Non-pigmented ciliary epithelial cell (primary cell): Measurements from ENCODE around the gene SHROOM3.

Experiments
- DNase-seq: peaks from one replicate; pipeline ENCODE4 v3.0.0-alpha.2; 2010; ENCODE audit warnings: low read depth

The SHROOM3 gene

DNA sequence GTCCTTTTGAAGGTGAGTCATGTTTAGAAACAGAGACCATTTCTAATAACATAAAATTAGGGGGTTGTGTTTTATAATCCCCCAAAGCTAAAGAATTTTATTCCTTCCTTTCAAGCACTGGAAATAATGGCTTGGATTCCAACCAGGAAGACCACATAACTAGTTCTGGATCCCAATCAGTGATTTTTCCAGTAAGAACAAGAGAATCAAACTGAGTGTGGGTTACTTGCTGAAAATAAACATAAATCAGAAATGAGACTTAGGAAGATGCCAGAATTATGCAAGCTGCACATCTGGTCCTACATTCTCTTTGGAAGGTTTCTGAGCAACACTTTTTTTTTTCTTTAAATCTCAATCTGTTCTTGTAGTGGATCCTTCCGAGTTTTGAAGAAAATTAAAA is 386.6 kb downstream of the SHROOM3 start:
- DNase-seq: no peak

DNA sequence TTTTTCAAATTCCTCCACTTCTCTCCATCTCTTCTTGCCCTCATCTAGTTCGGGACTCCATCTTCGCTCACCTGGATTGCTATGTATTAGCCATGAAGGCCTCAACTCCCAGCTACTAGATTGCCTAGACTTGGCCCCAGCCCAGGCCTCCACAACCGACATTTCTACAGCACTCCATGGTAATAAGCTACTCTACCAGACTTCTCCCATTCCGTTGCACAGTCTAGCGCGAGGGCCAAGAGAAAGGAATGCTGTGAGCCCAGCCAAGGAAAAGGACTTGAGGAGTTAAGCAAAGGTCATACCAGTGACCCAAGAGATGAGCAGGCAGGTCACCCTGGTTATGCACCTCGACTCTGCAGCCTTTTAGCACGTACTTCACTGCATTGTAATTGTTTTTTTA is 387.3 kb downstream of the SHROOM3 start:
- no peak for DNase-seq

DNA sequence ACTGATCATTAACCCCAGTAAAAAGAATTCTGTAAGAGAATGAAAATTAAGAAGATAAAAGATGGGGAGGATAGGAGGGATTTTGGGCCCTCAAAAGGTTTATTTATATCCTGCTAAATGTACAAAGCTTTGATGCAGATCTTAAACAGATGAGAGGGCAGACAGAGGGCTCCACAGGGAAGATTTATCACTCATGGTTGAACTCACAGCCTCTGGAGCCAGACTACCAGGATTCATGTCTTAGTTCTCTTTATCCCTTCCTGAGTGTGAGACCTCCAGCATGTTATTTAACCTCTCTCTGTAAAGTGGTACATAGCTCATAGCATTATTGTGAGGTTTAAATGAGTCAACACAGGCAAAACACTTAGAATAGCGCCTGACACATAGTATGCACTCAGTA is 388.5 kb downstream of the SHROOM3 start:
- DNase-seq: no peak

DNA sequence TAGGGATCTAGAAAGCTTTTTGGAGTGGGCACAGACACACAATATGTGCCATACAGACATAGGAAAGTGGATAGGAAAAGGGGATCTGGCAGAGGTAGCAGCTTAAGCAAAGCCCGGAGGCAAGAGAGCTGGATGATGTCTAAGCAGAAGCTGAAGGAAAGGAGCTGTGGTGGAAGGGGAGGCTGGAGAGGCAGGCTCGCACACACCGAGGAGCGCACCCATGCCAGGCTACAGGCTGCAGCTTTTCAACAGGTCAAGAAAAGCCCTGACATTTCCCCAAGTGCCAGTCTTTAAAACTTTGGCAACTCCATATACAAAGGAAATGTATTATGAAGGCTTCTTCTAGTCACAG is 395.6 kb downstream of the SHROOM3 start:
- no peak for DNase-seq

DNA sequence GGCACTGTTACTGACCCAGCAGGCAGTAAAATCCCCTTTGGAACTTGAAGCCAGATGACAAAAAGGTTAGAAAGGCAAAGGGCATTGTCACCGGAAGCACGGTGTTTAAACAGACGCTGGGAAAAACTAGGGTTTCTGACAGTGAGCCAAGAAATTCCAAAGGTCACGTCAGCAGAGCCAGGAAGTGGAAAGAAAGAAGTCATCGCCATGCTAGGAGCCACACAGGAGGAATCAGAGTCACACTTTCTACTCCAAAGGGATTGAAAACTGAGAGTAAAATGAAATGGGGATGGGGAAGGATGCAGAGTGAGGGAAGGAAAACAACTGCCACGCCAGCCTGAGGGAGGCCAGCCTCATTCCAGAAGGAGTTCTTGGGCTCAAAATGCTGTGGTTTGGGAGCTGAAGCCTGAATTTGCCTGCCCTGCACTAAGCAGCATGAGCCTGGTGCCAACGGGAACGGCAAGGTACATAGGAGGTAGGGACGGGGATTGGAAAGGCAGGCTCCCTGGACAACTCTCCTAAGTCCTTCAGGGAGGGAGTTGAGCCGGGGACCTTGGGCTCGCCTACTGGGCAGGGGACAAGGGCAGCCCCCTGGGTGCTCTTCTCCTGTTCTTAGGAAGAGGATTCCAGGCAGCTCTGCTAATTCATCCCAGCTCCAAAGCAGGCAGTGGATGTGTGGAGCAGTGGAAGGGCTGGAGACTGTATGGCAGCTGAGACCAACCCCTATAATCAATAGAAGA is 396.1 kb downstream of the SHROOM3 start:
- DNase-seq: peak; percentile 37

DNA sequence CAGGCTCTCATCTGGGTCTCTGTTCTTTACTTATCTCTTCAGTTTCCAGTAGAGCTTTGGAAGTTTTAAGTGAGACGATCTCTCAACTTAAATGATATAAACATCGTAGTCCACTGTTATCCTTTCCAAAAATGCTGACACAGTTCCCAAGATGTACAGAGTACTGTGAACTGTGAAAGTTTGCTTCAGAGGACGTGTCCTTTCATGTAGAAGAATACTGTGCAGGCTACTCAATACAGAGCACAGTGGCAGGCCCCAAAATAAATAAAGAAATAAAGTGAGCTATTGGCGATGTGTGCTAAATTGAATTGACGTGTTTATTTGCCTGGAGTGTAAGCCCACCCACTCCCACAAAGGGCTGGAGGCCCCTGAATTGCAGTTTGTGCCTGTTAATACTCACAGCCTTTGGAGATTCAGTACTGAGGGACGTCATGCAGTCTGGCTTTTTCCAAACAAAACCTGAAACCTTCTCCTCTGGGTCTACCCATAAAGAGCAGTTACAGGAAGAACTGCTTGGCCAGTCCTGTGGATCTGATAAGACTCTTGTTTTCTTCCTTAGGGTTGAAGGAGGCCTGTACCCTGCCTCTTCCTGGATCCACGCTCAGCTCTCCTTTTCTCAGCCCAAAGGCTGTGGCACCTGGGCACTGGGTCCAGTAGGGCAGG is 396.8 kb downstream of the SHROOM3 start:
- no peak for DNase-seq
